HG02840 (cell line): ENCODE measurements around the gene EPHA4.

Experiments used
- ATAC-seq: cut with Tn5 transposase; IDR thresholded peaks from one replicate; pipeline ENCODE4 v1.9.1; 2021; ENCODE audit warnings: mild to moderate bottlenecking, moderate library complexity, moderate number of reproducible peaks; ENCODE audit not compliant: unreplicated experiment, low FRiP score

The EPHA4 gene

DNA sequence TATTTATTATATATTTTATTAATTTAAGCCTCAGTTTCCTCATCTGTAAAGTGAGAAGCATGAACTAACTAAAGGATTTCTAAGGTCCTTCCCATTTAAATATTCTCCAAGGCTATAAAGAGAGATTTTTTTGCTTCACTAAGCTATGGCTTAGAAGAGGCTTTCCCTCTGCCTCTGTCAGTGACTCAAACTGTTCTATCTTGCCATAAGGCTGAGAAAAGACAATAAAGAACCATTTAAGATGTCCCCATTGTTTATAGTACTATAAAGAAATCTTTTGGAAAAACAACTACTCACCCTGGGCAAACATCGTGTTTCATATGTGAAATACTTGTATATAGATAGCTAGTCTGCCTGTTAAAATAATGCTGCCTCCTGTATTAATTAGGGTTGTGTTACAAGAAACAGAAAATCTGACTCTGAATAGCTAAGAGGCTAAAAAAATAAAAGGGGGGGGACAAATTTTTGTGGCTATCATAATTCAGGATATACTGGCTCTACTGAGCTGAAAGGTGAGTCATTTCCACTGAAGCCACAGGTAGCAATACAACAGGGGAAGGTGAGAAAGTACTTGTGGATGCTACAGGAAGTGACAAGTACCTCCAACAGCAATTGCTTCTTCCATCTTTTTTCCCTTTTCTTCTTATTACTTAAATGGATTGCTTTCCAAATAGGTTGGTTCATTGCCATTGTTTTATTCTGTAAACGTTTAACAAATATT is 25.4 kb downstream of the EPHA4 start:
- ATAC-seq, result no peak

DNA sequence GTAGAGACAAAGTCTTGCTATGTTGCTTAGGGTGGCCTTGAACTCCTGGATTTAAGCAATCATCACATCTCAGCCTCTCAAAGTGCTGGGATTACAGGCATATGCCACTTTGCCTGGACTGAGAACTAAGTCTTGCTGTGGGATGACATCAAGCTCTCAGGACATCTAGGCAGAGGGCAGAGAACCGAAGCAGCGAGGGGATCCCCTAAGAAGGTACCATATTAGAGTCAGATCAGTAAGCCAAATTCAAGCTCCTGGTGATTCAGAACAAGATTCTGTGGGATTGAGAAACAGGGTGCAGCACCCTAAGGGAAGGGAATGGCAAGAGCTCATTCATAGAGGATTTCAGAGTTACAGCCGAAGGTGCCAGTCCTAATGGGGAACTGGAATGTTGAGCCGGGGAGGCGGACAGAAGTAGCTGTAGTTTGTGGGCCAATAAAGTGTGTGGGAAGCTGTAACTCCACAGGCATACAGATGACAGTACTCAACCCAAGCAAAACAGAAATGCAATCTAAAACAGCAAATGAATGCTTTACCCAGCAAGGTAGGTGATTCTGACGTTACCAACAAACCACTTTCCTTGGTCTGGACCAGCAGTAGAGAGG is 30.9 kb downstream of the EPHA4 start:
- no peak for ATAC-seq

DNA sequence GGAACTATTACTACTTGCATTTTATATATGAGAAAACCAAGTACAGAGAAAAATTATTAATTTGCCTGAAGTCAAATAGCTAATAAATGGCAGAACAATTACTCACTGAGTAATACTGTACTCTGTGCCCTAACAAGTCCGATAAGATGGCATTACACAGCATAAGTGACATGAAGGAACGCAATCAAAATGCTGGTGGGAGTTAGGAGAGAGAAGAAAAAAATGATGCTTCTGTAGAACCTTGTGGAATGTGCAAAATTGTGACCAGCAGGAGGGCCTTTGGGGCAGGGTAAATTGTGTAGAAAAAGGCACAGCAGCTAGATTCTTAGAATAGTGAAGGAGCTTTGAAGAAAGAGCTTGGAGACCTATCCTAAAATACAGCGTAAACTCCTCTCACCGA is 32.9 kb downstream of the EPHA4 start:
- no peak for ATAC-seq

DNA sequence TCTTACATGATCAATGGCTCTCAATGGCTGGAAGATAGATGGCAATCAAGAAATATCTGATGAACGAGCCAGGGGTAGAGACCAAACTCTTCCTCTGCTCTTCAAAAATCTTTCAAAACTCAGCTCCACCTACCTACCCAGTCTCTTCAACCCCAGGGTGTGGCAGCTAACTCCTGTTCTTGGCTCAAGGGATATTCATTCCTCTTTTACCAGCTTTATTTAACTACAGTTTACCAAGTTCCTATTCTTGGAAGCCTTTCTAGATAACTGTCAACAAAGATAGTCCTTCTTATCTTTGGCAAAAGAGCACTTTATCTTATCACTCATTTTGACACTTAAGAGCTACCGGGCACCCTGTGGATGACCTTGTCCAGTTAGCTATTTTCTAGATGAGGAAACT is 36.3 kb downstream of the EPHA4 start:
- ATAC-seq, result no peak

DNA sequence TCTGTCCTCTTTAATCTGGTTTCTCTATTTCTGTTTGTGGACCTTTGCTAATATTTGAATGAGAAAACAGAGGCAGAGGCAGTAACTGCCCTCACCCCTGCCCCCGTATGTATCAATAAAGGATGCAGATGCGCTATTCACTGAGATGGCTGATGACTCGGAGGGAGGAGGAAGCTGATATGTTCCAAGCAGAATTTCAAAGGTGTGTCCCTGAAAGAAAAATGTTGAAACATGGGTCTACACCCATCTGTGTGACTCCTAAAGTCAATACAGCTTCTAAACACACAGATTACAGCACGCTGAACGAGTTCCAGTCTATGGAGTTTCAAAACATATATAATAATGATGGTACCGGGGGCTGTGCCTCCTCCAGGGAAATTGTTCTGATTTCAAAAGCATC is 38.8 kb downstream of the EPHA4 start:
- ATAC-seq, result no peak

DNA sequence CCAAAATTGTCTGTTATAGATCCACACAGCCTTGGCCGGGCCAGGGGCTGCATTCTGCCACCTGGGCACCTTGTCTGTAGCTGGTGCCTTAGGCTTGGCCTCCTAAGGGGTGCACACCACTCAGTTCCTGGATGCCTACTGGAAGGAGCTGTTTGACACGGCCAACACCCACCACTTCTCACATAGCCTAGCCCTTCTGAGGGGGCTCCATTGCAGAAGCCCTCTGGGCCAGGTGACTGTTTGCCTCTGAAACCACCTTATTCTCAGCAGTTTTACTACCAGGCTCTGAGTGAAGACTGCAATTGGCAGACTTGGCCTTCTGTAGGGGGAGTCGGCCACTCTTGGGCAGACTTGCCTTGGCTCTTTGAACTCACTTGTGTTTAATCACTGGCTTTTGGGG is 39.5 kb downstream of the EPHA4 start:
- no peak for ATAC-seq

DNA sequence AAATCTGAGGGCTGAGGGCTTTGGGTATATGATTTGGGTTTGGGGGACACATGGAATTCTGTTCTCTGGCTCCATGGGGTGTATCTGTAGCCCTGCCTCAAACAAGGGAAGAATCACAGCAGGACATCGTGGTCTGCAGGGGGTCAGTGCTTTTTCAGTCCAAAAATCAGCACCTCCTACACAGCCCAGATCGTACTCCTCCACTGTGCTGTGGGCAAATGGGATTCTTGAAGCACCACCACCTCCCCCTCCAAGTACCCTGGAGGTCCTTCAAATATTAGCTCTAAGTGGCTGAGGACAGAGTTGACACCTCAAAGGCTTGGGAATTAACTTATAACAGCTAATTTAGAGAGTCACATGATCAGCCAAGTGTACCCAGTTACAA is 41.5 kb downstream of the EPHA4 start:
- no peak for ATAC-seq

DNA sequence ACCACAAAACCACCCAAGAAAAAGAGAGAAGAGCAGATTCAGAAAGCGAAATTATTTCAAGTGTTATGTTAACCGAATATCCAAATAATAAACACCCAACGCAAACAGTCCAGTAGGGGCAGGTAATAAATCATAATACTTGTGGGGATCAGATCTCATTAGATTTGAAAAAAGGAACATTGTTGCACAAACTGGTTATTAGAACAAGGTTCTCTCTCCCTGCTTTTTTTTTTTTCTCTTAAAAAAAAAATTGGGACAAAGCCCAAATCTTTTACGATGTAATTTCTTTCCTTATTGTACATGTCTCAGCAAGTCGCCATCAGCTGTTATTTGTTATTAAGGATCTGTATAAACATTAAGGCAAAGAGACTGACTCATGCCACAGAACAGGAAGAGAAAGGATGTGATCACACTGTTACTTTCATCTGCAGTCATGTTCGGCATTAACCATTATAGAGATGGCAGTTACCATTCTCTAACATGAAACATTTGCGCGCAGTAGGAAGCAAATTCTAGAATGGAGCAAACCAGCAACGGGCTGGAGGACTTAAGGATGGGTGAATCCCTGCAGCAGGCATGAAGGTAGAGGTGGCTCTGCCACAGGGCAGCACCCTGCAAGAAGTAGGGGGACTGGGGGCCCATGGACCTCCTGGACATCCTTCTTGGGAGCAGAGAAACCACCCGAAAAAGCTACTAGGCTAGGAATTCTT is 42.0 kb downstream of the EPHA4 start:
- no peak for ATAC-seq

DNA sequence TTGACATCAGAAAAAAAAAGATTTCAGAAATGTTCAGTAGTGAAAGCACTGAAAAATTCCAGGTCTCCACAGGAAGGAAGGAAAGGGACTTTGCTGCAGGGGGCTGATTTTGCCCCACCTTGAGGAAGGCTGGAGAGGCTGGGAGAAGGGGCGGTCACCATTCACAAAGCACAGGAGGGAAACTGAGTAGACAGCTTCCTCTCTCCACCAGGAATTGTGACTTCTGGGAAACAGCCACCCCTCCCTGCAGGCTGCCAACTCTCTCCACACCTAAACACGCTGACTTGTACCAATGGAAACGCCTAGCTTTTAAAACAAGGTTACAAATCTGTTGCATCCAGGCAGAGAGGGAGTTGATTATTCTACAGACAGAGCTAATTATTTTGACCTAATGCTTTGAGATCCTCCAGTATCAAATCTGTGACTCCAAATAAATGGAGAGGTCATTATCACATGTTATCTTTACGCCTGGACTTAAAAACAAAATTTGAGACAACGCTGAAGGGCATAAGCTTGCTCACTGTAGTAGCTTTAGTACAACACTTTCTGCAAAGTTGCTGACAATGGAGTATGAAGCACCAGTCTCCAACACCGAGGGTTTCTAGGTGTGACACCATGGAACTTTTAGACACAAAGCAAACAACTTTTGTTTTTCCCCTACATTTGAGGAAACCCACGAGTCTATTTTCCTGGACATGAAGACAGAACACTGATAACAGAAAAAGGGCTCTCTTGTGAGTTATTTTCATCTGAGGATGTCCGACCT is 42.7 kb downstream of the EPHA4 start:
- ATAC-seq, result no peak

DNA sequence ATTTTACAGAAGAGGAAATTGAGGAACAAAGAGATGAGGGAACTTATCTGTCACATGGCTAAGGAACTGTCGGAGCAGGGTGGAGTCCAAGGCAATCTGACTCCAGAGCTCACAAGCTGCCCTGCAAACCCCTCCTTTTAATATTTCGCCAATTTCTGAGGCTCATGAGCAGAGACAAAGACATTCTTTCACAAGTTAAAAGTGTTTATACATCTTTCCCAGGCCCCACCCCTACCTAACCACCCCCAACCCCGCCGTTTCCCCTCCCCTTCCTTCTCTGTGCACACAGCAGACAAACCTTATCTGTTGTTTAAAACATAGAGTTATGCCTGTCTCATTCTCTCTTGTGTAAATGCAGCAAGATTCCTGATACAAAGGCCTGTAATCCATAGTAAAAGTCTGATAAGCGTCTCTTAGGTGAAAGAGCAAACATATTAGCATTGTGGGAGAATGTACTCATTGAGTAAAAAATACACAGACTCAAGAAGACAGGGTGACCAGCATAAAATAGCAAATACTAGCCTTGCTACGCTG is 44.3 kb downstream of the EPHA4 start:
- ATAC-seq, result no peak

DNA sequence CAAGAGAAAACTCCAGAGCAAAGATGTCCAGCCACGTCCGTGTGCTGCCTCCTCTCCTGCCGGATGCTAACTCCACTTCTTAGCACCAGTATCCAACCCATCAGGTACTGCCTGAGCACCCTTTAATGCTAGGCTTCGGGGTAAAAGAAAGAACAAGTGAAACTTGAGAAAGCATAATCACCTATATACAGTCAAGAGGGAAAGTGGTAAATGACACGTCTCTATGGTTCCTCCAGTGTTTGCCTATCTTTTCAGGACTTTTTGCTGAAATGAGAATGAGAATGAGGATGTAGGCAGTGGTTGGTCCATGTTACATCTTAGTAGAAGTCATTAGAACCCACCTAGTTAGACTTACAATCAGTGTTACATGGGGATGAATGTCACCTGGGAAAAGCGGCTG is 47.9 kb downstream of the EPHA4 start:
- no peak for ATAC-seq

DNA sequence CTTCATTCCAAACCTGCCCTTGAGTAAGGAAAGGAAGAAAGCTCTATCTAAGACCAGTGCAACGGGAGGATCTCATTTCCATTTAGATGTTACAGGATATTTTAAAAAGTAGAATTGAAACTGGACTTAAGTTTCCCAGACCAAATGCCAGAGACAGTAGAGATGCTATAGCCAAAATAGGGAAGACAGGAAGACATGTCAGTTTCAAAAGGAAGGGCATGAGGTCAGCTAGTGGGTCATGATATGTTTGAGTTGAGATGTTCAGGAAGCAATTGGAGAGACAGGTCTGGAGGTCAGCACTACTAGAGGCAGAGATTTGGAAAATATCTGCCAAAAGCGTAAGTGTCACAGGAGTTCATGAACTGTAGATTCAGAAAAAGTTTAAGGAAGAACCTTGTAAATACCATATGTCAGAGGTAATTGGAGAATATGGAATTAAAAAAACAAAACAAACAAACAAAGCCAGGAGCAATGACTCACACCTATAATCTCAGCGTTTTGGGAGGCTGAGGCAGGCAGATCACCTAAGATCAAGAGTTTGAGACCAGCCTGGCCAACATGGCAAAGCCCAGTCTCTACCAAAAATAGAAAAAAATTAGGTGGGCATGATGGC is 50.8 kb downstream of the EPHA4 start:
- ATAC-seq, result no peak

DNA sequence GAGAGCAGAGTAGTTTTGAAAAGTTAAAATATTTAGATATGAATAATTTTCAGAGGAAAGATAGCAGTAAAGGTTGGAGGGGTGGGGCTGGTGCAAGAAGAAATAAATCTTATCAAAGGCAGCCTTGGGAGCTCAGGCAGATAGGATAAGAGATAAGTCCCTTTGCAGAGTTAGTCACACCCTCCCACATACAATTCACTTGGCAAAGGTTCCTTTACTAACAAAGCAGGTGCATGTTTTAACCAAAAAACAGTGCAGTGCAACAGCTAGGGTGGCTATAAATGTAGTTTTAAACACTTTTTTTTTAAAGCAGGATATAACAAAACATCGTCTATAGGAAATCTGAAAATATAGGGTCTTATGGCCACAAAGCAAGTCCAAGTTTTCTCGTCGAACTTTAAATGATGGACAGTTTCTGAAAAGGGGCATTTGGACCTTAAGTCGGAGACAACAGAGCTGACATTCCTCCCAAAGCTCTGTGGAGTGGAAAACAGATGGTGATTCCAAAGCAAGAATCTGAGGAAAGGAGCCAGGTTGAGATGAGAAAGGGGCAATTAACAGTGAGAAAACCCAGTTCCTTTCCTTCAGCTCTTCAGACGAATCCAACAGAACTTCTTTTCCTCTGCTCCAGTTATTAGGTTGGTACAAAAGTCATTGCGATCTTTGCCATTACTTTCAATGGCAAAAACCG is 53.0 kb downstream of the EPHA4 start:
- ATAC-seq, result no peak

DNA sequence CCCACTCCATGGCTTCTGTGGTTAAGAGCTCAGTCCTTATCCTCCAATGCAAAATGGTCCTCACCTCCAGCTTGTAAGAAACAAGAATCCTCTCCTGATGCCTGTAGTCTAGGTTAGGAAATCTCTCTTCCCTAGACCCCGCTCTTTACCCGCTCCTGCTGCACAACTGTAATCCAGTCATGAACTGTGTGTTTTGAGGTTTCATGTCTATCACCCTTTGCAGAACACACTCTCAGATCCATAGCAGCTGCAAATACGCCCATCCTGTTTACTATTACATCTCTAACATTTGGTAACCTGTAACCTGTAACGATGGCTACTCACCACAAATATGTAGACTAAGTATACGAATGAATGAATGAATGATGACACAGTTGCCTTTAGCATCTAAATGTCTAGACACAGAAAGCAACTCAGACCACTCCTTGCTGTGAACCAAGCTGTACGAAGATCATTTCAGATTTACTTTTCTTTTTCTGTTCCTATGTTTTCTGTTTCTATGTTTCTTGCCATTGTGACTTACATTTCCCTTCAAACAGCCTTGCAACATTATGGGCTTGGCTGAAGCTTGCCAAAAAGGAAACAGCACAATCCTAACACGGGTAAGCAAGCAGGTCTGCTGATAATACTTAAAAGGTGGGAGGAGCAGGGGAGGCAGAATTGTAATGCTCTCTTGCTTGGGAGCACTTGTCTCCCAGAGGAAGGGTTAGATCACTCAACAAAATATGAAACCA is 53.7 kb downstream of the EPHA4 start:
- ATAC-seq, result peak; percentile 51

DNA sequence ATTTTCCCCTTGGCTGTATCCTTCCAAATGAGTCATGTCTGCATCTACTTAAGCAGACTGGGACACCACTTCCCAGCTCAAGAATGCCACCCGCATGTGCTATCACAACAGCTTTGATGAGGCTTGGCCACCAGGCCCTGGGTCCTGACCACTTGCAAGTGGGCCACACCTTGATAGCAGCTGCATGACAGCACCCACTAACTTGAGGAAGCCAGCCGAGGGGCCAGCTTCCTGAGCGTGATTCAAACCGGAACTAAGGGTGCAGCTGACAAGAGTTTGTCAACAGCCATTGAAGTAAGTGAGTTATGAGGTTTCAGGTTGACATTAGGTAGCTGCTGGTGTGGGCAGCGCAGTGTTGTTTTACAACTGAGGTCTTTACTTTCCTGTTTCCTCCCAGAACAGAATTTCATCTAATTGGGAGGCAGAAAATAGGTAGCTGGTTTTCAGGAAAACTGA is 54.4 kb downstream of the EPHA4 start:
- peak; percentile 87 for ATAC-seq

DNA sequence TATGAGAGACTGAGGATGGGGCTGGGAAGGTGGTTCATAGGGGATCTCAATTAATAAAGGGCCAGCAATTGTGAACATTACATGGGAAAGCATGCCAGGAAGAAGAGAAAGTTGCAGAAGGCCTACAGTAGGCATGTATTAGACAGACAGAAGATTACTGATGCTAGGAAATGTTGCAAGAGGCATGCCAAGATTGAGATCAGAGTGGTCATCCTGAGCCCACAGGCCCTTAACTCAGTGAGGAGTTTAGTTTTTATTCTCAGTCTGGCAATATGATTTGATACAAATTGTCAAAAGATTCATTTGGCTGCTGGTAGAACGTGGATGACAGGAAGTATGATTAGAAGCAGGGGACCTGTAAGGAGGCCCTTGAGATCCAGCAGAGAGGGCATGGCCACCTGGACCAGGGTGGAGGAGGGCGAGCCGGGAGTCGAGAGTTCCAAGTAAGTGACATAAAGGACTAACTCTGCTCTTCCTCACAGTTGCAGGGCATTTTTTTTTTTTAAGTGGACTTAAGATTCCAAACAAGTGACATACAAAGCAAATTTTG is 54.9 kb downstream of the EPHA4 start:
- ATAC-seq, result no peak

DNA sequence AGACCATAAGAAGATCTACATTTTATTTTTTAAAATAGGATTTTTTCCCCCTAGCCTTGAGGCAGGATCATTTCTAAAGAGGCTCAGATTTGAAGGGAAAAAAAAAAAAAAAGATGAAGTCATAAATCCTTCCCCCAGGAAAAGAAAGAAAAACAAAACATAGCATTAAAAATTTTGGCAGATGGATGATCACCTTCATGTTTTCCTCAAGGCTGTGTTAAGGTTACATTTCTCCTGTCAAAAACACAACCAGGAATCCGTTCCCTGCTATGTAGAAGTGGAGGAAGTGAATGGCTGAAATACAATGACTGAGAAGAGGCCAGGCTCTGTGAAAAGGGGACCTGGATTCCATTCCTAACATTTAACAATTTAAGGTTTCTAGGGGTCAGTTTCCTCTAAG is 56.2 kb downstream of the EPHA4 start:
- ATAC-seq, result no peak

DNA sequence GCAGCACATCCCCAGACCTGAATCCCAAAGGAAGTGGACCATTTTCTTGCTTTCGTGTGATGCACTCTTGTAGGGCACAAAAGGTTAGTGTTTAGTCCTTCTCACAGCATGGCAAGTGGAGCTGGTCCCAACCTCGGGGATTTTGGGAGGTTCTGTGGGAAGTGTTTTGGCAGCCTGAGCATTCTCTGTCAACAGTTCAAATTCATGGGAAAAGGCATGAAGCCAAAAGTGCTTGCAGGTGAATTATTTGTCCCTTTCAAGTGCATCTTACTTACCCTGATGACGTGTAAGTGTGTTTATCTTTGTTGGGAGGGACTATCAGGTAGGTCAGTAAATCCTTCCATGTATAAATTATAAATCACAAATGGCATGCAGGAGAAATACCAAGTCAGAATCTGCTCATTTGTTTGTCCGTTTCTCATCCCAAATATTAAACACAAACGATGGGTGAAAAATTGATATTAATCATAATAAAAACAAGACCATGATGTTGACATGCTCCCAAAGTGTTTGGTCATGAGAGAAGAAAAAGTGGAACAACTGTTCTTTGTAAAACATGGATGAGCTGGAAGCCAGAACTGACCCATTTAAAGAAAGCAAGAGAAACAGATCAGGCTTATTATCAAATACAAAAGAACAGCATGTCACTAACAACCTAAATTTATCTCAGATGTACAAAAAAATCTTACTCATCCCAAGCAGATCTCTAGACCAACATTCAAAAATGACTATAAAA is 57.6 kb downstream of the EPHA4 start:
- ATAC-seq, result no peak
